Lung (tissue), 12 donors: ENCODE measurements around the gene NR1I2. TPM values are rescaled to one million over a fixed set of nuclear protein-coding genes. Genes with fewer than 3 reads are reported as not detected.
A peak's percentile ranks its signal among the peaks of the same experiment; 100 is the strongest.

Experiments used
- ATAC-seq: fragments of 200-7000 bp; cut with Tn5 transposase; one replicate; pipeline ENCODE4 v1.9.1; 2020; ENCODE audit warnings: moderate number of reproducible peaks; ENCODE audit not compliant: insufficient read depth, low FRiP score
- DNase-seq, 3 donors: peaks; one replicate each; pipeline ENCODE4 v3.0.0-alpha.2; 2013 to 2017
- H3K27ac ChIP-seq, 2 donors: one replicate each; pipeline ENCODE4 v1.5.1; 2013; ENCODE audit warnings: mild to moderate bottlenecking in 2 of 2, moderate library complexity in 2 of 2, control low read depth in 1 of 2, inconsistent platforms in 1 of 2, low read depth in 1 of 2, low read length in 1 of 2
- H3K27me3 ChIP-seq, 3 donors: one replicate each; pipeline ENCODE4 v1.5.1; 2013; ENCODE audit warnings: low read length in 2 of 3; ENCODE audit not compliant: control insufficient read depth in 3 of 3, insufficient read depth in 3 of 3
- H3K36me3 ChIP-seq, 4 donors: one replicate each; pipeline ENCODE4 v1.5.1; 2013; ENCODE audit warnings: low read length in 4 of 4, mild to moderate bottlenecking in 1 of 4, moderate library complexity in 1 of 4; ENCODE audit not compliant: control insufficient read depth in 4 of 4, insufficient read depth in 4 of 4
- H3K4me1 ChIP-seq, 5 donors: one replicate each; pipeline ENCODE4 v1.5.1; 2013; ENCODE audit warnings: low read length in 5 of 5, mild to moderate bottlenecking in 2 of 5, moderate library complexity in 1 of 5; ENCODE audit not compliant: control insufficient read depth in 5 of 5, insufficient read depth in 5 of 5
- H3K4me3 ChIP-seq: one replicate; pipeline ENCODE4 v1.5.1; 2013; ENCODE audit warnings: mild to moderate bottlenecking, control low read depth, moderate library complexity
- H3K9ac ChIP-seq, 2 donors: one replicate each; pipeline ENCODE4 v1.5.1; 2013; ENCODE audit warnings: low read length in 2 of 2, control low read depth in 1 of 2; ENCODE audit not compliant: insufficient read depth in 1 of 2
- H3K9me3 ChIP-seq, 4 donors: one replicate each; pipeline ENCODE4 v1.5.1; 2013; ENCODE audit warnings: low read length in 3 of 4, mild to moderate bottlenecking in 1 of 4, moderate library complexity in 1 of 4; ENCODE audit not compliant: control insufficient read depth in 4 of 4, insufficient read depth in 3 of 4
- WGBS, 2 donors: extraction: QIAGEN DNeasy Blood & Tissue Kit; methylation state at CpG; one replicate each; pipeline ENCODE4 v1.1.7; 2013; 5-methylcytosine and 5-hydroxymethylcytosine counted together
- polyA plus RNA-seq, 2 donors: library from polyadenylated mRNA; stranded (reverse); fragments of 200-250 nt; gene quantifications; one replicate each; pipeline ENCODE4 v1.2.1, GENCODE V29; 2013
- total RNA-seq, 2 donors: library from RNA; depleted of rRNA in 1 of 2; stranded (reverse); fragments of >200 nt in 1 of 2; gene quantifications; one replicate each; pipeline ENCODE4 v1.2.1, GENCODE V29; 2014 to 2021
- TF ChIP-seq, protein P1 (sequence below): IDR thresholded peaks from 2 replicates; pipeline ENCODE4 v1.5.1; 2012; ENCODE audit warnings: mild to moderate bottlenecking; ENCODE audit errors: control extremely low read depth, extremely low read depth
- donor health status: control.
- donor health status: control.
- donor health status: Bipolar disorder and iron deficiency.
- donor health status: healthy.
- donor health status: DM: yes; HTN: yes; CAD: no.

Gene NR1I2
- total and polyA plus RNA-seq, 4 donors, result 0.08 to 0.55 (median 0.22) TPM

DNA sequence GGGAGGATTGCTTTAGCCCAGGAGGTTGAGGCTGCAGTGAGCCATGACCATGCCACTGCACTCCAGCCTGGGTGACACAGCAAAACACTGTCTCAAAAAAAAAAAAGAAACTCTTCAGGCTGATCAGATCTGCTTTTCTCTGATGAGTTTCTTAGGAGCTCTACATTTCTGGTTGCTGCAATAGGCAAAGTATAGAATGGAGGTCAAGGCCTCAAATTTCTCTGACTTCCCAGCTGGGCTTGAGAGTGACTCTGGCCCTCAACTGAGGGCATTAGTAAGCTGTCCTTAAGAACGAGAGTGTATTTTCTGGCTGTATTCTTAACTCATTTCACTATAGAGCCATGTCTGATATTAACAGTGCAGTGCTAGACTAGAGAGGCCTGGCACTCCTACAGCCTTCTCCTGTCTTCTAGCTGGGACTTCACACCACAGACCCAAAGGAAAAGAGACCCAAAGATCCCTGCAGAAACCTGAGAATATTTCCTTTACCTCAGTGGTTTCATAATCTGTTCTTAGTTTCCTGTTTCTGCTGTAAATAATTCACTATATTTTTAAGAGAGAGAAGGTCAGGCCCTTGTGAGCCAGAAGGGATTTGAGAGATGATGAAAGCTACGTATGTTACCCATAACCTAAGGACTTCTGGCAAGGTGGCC is 2.0 kb upstream of the NR1I2 start:
- TF ChIP-seq, protein P1, sequence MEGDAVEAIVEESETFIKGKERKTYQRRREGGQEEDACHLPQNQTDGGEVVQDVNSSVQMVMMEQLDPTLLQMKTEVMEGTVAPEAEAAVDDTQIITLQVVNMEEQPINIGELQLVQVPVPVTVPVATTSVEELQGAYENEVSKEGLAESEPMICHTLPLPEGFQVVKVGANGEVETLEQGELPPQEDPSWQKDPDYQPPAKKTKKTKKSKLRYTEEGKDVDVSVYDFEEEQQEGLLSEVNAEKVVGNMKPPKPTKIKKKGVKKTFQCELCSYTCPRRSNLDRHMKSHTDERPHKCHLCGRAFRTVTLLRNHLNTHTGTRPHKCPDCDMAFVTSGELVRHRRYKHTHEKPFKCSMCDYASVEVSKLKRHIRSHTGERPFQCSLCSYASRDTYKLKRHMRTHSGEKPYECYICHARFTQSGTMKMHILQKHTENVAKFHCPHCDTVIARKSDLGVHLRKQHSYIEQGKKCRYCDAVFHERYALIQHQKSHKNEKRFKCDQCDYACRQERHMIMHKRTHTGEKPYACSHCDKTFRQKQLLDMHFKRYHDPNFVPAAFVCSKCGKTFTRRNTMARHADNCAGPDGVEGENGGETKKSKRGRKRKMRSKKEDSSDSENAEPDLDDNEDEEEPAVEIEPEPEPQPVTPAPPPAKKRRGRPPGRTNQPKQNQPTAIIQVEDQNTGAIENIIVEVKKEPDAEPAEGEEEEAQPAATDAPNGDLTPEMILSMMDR, result no peak
- H3K27ac ChIP-seq, result no peak overlapping the region
- 40 to 67% methylated on average over 2 of the region's 2 CpGs for WGBS, 2 donors
- peaks cover 0 to 6% (median 3%) of the 10 kb centered on the region in 4 donors for H3K9me3 ChIP-seq
- H3K36me3 ChIP-seq, result no peaks in the 10 kb centered on the region
- H3K4me1 ChIP-seq, result peaks cover 0 to under 1% (median 0%) of the 10 kb centered on the region in 5 donors
- H3K4me3 ChIP-seq, result no peak overlapping the region
- ATAC-seq (no peak), DNase-seq (no peak)
- H3K27me3 ChIP-seq, result no peaks in the 10 kb centered on the region
- H3K9ac ChIP-seq, result no peak overlapping the region

DNA sequence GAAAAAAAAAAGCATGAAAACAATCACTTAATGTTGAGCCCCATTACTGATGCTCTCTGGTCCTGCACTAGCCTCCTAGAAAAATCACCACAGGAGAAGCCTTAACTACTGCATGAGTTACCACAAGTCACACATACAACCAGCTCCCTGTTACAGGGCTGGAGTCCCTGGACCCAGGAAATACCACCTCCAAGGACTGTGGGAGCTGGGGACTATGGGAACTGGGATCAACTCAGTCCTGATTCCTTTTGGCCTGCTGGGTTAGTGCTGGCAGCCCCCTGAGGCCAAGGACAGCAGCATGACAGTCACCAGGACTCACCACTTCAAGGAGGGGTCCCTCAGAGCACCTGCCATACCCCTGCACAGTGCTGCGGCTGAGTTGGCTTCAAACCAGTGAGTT is 559 bp downstream of the NR1I2 start:
- ATAC-seq (no peak), DNase-seq (no peak)
- Histone ChIP-seq H3K9me3 (no peaks in the 10 kb centered on the region), H3K9ac (no peak overlapping the region), H3K27ac (no peak overlapping the region), H3K4me3 (no peak overlapping the region), H3K27me3 (no peaks in the 10 kb centered on the region), H3K4me1 (no peaks in the 10 kb centered on the region), H3K36me3 (no peaks in the 10 kb centered on the region)
- TF ChIP-seq, protein P1, result no peak
- 96 to 100% methylated on average over 1 of the region's 1 CpG for WGBS, 2 donors

DNA sequence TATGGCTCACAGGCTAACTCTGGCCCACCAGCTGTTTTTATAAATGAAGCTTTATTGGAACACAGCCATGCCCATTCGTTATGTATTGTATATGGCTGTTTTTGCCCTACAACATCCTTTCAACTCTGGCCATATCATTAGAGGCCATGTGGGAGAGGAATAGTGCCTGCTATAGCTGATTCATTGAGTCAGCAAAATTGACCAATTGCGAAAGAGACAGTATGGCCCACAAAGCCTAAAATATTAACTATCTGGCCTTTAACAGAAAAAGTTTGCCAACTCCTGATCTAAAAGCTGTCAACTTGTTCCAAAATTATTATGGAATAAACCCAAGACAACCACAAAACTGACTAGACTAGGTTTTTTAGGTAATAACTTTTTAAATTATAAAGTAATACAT is 1.4 kb downstream of the NR1I2 start:
- WGBS, 2 donors, result 81 to 85% methylated on average over 2 of the region's 2 CpGs
- DNase-seq (peak in 1 of 3 donors; percentile 7), ATAC-seq (no peak)
- no peaks in the 10 kb centered on the region for H3K36me3 ChIP-seq
- no peaks in the 10 kb centered on the region for H3K9me3 ChIP-seq
- H3K27me3 ChIP-seq, result no peaks in the 10 kb centered on the region
- H3K27ac ChIP-seq, result no peak overlapping the region
- H3K9ac ChIP-seq, result no peak overlapping the region
- H3K4me3 ChIP-seq, result no peak overlapping the region
- no peaks in the 10 kb centered on the region for H3K4me1 ChIP-seq
- TF ChIP-seq, protein P1, result no peak

DNA sequence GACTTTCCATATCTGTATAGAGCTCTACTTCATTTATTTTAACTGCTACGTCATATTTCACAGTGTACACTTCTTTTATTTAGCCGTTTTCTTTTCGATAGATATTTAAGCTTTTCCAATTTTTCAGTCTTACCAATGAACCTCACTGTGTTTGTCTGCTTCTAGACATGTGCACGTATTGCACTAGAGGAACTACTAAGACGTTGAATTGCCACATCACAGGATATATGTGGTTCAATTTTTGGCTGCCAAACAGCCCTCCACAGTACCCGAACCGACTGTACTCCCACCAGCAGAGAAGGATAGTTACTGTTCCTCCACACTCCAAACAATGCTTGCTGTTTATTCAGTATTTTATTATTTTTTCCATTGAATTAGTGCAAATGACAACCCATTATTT is 2.0 kb downstream of the NR1I2 start:
- no peak overlapping the region for H3K27ac ChIP-seq
- ATAC-seq (no peak), DNase-seq (no peak)
- H3K4me1 ChIP-seq, result no peaks in the 10 kb centered on the region
- H3K36me3 ChIP-seq, result no peaks in the 10 kb centered on the region
- WGBS, 2 donors, result 32 to 54% methylated on average over 7 of the region's 7 CpGs
- H3K9me3 ChIP-seq, result no peaks in the 10 kb centered on the region
- H3K4me3 ChIP-seq, result no peak overlapping the region
- no peak overlapping the region for H3K9ac ChIP-seq
- no peaks in the 10 kb centered on the region for H3K27me3 ChIP-seq
- TF ChIP-seq, protein P1, result no peak
